ENCODE data around the gene LRRTM4. TPM values are rescaled to one million over a fixed set of nuclear protein-coding genes. Genes with fewer than 3 reads are reported as not detected.

LRRTM4 gene
- total RNA-seq, 4 donors from 2014 or later: 0.24 to 38.4 (median 1.0) TPM; not detected in 1

DNA sequence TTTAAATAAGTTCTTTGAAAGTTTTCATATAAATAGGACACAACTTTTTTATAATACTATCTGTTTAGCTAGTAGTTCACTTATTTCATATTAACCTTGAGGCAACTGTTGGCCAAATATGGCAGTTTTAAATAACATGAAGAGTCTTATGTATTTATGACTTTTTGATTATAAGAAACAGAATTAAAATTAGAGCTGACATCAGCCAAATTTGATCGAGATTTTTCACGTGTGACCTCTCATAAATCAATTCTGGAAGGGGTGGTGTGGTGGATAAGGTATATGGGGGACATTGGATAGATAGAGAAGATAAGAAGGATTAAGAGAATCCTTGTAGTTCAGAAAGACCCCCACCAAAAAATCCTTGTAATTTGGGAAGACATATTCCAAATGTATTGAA, 776.6 kb downstream of the LRRTM4 start:
- H3K4me3 ChIP-seq: no peak overlapping the region
- H3K27me3 ChIP-seq: no peaks in the 10 kb centered on the region
- TF ChIP-seq POLR2A (IDR thresholded peaks at IDR 0.05): no peak
- TF ChIP-seq, protein P1, sequence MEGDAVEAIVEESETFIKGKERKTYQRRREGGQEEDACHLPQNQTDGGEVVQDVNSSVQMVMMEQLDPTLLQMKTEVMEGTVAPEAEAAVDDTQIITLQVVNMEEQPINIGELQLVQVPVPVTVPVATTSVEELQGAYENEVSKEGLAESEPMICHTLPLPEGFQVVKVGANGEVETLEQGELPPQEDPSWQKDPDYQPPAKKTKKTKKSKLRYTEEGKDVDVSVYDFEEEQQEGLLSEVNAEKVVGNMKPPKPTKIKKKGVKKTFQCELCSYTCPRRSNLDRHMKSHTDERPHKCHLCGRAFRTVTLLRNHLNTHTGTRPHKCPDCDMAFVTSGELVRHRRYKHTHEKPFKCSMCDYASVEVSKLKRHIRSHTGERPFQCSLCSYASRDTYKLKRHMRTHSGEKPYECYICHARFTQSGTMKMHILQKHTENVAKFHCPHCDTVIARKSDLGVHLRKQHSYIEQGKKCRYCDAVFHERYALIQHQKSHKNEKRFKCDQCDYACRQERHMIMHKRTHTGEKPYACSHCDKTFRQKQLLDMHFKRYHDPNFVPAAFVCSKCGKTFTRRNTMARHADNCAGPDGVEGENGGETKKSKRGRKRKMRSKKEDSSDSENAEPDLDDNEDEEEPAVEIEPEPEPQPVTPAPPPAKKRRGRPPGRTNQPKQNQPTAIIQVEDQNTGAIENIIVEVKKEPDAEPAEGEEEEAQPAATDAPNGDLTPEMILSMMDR (IDR thresholded peaks at IDR 0.05): no peak
- intact Hi-C loops (cut with DNase I; ENCODE audit: low total_unique reads): no loop called here
- H3K9me3 ChIP-seq: no peaks in the 10 kb centered on the region
- no peak for DNase-seq
- H3K27ac ChIP-seq: no peak overlapping the region
- H3K36me3 ChIP-seq: no peaks in the 10 kb centered on the region
- no peaks in the 10 kb centered on the region for H3K4me1 ChIP-seq

DNA sequence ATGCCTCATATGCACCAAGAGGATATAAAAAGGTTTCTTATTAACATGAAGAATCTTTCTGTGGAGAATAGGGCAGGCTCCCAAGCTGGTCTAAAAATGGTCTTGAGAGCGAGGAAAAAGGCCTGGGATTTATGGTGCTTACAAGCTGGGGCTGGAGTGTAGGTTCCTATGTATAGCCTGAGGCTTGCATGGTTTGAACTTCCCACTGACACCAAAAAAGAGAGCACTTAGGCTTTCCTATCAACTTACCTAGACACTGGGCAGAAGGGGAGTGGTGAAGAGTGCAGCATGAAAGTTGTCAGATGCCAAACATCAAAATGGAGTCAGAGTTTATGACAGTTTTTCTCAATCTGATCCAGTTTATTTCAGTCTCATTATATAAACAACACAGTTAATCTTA, 784.6 kb downstream of the LRRTM4 start:
- intact Hi-C loops (cut with DNase I; ENCODE audit: low total_unique reads): no loop called here
- Histone ChIP-seq H3K4me1 (no peaks in the 10 kb centered on the region), H3K27me3 (no peaks in the 10 kb centered on the region), H3K4me3 (no peak overlapping the region), H3K27ac (no peak overlapping the region), H3K36me3 (no peaks in the 10 kb centered on the region), H3K9me3 (no peaks in the 10 kb centered on the region)
- no peak for DNase-seq
- TF ChIP-seq, protein P1 (IDR thresholded peaks at IDR 0.05): no peak
- no peak for TF ChIP-seq POLR2A (IDR thresholded peaks at IDR 0.05)

DNA sequence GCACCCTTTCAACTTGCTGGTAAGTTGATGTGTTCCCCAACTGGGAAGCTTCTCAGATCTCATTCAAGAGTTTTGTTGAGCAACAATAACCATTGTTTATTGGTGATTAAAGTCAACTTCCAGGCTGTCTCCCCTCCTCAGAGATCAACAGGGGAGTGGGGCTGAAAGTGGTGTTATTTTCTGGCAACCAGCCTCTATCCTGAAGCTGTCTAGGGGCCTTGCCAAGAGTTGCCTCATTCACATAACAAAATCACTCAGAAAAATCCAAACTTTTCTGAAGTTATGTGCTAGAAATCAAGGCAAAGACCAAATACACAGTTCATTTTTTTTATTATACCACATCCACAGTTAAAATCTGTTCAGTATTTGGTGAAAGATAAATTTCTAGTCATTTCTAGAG, 788.4 kb downstream of the LRRTM4 start:
- H3K4me3 ChIP-seq: no peak overlapping the region
- no peak for DNase-seq

DNA sequence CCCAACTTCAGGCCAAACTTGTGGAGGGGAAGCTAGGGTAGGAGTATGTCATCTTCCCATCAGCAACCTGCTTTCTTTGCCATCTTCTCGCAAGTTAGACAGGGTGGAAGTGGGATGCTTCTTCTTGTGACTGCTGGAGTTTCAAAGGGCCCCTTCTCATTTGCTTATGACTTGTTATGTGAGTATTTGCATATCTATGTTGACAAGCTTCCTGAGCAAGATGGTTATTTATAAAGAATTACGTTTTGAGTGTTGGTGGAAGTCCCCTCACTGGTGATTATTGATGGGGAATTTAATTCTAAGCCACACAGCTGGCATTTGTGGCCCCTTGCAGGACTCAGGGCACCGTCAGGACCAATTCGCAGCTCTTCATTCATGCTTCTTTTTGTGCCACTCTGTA, 791.0 kb downstream of the LRRTM4 start:
- Histone ChIP-seq H3K4me1 (no peaks in the 10 kb centered on the region), H3K4me3 (no peak overlapping the region), H3K27me3 (no peaks in the 10 kb centered on the region), H3K36me3 (no peaks in the 10 kb centered on the region), H3K9me3 (no peaks in the 10 kb centered on the region), H3K27ac (no peak overlapping the region)
- TF ChIP-seq, protein P1 (IDR thresholded peaks at IDR 0.05): no peak
- no peak for TF ChIP-seq POLR2A (IDR thresholded peaks at IDR 0.05)
- no peak for DNase-seq
- intact Hi-C loops (cut with DNase I; ENCODE audit: low total_unique reads): no loop called here

More for the DNA sequence above, 788.4 kb downstream of the LRRTM4 start:
- H3K4me1 ChIP-seq: no peaks in the 10 kb centered on the region
- intact Hi-C loops (cut with DNase I; ENCODE audit: low total_unique reads): no loop called here
- TF ChIP-seq, protein P1 (IDR thresholded peaks at IDR 0.05): no peak
- TF ChIP-seq POLR2A (IDR thresholded peaks at IDR 0.05): no peak
- no peaks in the 10 kb centered on the region for H3K36me3 ChIP-seq
- no peaks in the 10 kb centered on the region for H3K9me3 ChIP-seq
- no peaks in the 10 kb centered on the region for H3K27me3 ChIP-seq
- no peak overlapping the region for H3K27ac ChIP-seq

DNA sequence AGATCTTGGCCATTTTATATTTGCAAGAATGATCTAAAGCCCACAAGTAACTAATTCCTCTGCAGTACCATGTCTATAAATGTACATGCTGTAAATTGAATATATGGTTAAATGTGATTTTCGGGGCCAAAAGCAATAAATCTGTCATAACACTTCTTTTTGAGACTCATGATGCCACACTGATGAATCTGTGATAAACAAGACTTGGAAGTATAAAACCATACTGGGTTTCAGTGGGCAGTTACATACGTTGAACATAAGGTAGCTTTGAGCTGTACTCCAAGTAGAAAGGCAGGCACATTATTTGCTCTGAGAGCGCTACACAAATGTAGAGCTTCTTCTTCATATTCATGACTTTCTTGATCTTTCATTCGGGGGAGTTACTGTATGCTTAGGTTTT, 792.2 kb downstream of the LRRTM4 start:
- no peak for DNase-seq
- no peaks in the 10 kb centered on the region for H3K36me3 ChIP-seq
- TF ChIP-seq POLR2A (IDR thresholded peaks at IDR 0.05): no peak
- TF ChIP-seq, protein P1 (IDR thresholded peaks at IDR 0.05): no peak

More for the DNA sequence above, 792.2 kb downstream of the LRRTM4 start:
- H3K9me3 ChIP-seq: no peaks in the 10 kb centered on the region
- H3K27ac ChIP-seq: no peak overlapping the region
- H3K27me3 ChIP-seq: no peaks in the 10 kb centered on the region
- intact Hi-C loops (cut with DNase I; ENCODE audit: low total_unique reads): no loop called here
- H3K4me3 ChIP-seq: no peak overlapping the region
- no peaks in the 10 kb centered on the region for H3K4me1 ChIP-seq

Measured in uterus (tissue), 4 donors.